Vagina (tissue), 2 donors: Measurements from ENCODE around the gene RIOK3. TPM values are rescaled to one million over a fixed set of nuclear protein-coding genes. Genes with fewer than 3 reads are reported as not detected.
"Not testable (repeated sequence)": the region's sequence is repeated elsewhere in the genome, so short reads cannot be mapped to it uniquely, and the experiment has no call there.

Experiments
- DNase-seq, 2 donors: peaks; one replicate each; pipeline ENCODE4 v3.0.0-alpha.2; 2017; ENCODE audit errors: extremely low spot score in 2 of 2
- H3K27ac ChIP-seq: fragments of 200-600 bp; sonication (generic); one replicate; pipeline ENCODE4 v1.5.1; 2019
- H3K27me3 ChIP-seq: fragments of 200-600 bp; sonication (generic); one replicate; pipeline ENCODE4 v1.5.1; 2019
- H3K36me3 ChIP-seq, 2 donors: fragments of 200-600 bp; sonication (generic); one replicate each; pipeline ENCODE4 v1.5.1; 2017 to 2019
- H3K4me1 ChIP-seq: fragments of 200-600 bp; sonication (generic); one replicate; pipeline ENCODE4 v1.5.1; 2019
- H3K4me3 ChIP-seq, 2 donors: fragments of 200-600 bp; sonication (generic); 1 replicate in 1 of 2; 2 replicates in 1 of 2; pipeline ENCODE4 v1.5.1; 2016 to 2019
- H3K9me3 ChIP-seq: fragments of 200-600 bp; sonication (generic); one replicate; pipeline ENCODE4 v1.5.1; 2019
- POLR2A ChIP-seq, 2 donors: fragments of 450-650 bp; IDR thresholded peaks; one replicate each; pipeline ENCODE4 v1.6.1; 2017; ENCODE audit warnings: antibody characterized with exemption in 2 of 2, mild to moderate bottlenecking in 2 of 2, moderate library complexity in 2 of 2
- POLR2AphosphoS5 ChIP-seq, 2 donors: sonication (generic); formaldehyde crosslinking; IDR thresholded peaks; one replicate each; pipeline ENCODE4 v1.9.0; 2017; ENCODE audit warnings: antibody characterized with exemption in 2 of 2, mild to moderate bottlenecking in 2 of 2, low read depth in 1 of 2; ENCODE audit not compliant: insufficient read depth in 1 of 2
- intact Hi-C: fragments of 100-400 bp; cut with DNase I; formaldehyde crosslinking; loops from one replicate; pipeline ENCODE4 v1.15.1; 2023
- total RNA-seq: library from RNA; depleted of rRNA; stranded (reverse); fragments of >200 nt; gene quantifications from one replicate; pipeline ENCODE4 v1.2.3, GENCODE V29; 2016
- TF ChIP-seq, protein P1 (sequence below), 3 experiments: fragments of 450-650 bp in 2 of 3; fragments of 200-600 bp in 1 of 3; sonication (generic) in 1 of 3; IDR thresholded peaks; one replicate each; pipeline ENCODE4 v1.5.1; 2017 to 2019; ENCODE audit warnings: antibody characterized with exemption in 3 of 3, mild to moderate bottlenecking in 2 of 3, moderate library complexity in 2 of 3

The RIOK3 gene
- total RNA-seq, 1 donor from 2014 or later, result 96.7 TPM

DNA sequence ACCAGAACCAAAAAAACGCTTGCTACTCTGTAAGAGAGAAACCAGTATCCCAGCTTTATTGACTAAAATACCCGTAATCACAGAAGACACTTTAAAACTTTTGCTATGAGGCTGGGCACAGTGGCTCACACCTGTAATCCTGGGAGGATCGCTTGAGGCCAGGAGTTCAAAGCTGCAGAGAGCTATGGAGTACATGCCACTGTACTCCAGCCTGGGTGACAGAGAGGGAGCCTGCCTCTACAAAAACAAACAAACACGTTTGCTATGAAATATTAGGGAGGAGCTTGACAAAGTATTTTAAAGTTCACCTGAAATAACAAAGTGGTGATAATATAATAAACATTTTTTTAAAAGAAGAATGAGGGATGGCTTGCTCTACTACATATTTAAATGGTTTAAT, 28.5 kb upstream of the RIOK3 start:
- Histone ChIP-seq H3K4me3 (no peak overlapping the region), H3K36me3 (no peaks in the 10 kb centered on the region), H3K9me3 (no peaks in the 10 kb centered on the region), H3K27me3 (no peaks in the 10 kb centered on the region), H3K4me1 (no peaks in the 10 kb centered on the region), H3K27ac (no peak overlapping the region)
- intact Hi-C loops, result no loop called here
- no peak for DNase-seq
- TF ChIP-seq POLR2AphosphoS5 (IDR thresholded peaks at IDR 0.05; ENCODE audit: insufficient read depth in 1 of 2, low read depth in 1 of 2), result no peak
- no peak for TF ChIP-seq POLR2A (IDR thresholded peaks at IDR 0.05)
- TF ChIP-seq, protein P1, sequence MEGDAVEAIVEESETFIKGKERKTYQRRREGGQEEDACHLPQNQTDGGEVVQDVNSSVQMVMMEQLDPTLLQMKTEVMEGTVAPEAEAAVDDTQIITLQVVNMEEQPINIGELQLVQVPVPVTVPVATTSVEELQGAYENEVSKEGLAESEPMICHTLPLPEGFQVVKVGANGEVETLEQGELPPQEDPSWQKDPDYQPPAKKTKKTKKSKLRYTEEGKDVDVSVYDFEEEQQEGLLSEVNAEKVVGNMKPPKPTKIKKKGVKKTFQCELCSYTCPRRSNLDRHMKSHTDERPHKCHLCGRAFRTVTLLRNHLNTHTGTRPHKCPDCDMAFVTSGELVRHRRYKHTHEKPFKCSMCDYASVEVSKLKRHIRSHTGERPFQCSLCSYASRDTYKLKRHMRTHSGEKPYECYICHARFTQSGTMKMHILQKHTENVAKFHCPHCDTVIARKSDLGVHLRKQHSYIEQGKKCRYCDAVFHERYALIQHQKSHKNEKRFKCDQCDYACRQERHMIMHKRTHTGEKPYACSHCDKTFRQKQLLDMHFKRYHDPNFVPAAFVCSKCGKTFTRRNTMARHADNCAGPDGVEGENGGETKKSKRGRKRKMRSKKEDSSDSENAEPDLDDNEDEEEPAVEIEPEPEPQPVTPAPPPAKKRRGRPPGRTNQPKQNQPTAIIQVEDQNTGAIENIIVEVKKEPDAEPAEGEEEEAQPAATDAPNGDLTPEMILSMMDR (IDR thresholded peaks at IDR 0.05), result no peak

DNA sequence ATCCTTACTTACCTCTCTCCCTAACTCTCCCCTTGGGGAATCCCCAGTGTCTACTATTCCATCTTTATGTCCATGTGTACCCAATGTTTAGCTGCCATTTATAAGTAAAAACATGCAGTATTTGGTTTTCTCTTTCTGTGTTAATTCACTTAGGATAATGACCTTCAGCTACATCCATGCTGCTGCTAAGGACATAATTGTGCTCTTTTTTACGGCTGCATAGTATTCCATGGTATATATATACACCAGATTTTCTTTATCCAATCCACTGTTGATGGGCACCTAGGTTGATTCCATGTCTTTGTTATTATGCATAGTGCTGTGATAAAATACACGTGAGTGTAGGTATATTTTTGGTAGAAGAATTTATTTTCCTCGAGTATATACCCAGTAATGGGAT, 24.3 kb upstream of the RIOK3 start:
- DNase-seq, result no peak
- H3K4me1 ChIP-seq, result no peaks in the 10 kb centered on the region
- H3K36me3 ChIP-seq, result no peaks in the 10 kb centered on the region
- TF ChIP-seq, protein P1 (IDR thresholded peaks at IDR 0.05), result no peak
- no peak for TF ChIP-seq POLR2A (IDR thresholded peaks at IDR 0.05)
- no peak for TF ChIP-seq POLR2AphosphoS5 (IDR thresholded peaks at IDR 0.05; ENCODE audit: insufficient read depth in 1 of 2, low read depth in 1 of 2)
- no peak overlapping the region for H3K27ac ChIP-seq
- no peaks in the 10 kb centered on the region for H3K27me3 ChIP-seq
- intact Hi-C loops, result no loop called here
- H3K4me3 ChIP-seq, result no peak overlapping the region
- H3K9me3 ChIP-seq, result no peaks in the 10 kb centered on the region

DNA sequence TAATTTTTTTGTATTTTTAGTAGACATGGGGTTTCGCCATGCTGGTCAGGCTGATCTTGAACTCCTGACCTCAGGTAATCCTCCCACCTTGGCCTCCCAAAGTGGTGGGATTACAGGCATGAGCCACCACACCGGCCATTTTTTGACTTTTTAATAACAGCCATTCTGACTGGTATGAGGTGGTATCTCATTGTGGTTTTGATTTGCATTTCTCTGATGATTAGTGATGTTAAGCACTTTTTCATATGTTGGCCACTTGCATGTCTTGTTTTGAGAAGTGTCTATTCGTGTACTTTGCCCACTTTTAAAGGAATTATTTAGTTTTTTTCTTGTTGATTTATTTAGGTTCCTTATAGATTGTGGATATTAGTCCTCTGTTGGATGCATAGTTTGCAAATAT, 23.5 kb upstream of the RIOK3 start:
- H3K4me1 ChIP-seq, intact Hi-C loops, H3K27me3 ChIP-seq: not testable (repeated sequence)

DNA sequence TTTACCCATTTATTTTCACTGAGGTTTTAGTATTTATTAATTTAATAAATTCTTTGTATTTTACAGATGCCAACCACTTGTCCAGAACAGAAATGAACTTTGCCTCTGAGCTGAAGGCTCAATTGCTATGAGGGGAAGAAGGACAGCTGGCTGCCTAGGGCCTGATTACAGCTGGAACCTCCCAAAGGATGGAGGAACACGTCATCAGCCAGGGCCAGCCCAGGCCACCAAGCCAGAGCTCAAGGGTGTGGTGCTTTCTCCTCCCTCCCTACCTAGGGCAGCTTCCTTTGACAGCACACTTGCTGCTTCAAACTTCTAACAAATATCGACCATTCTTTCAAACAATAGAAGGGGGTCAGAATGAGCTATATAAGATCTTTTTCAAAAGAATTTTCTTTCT, 19.7 kb upstream of the RIOK3 start:
- H3K36me3 ChIP-seq, result no peaks in the 10 kb centered on the region
- no peak overlapping the region for H3K4me3 ChIP-seq
- H3K9me3 ChIP-seq, result no peaks in the 10 kb centered on the region
- intact Hi-C loops, result no loop called here
- TF ChIP-seq POLR2AphosphoS5 (IDR thresholded peaks at IDR 0.05; ENCODE audit: insufficient read depth in 1 of 2, low read depth in 1 of 2) (no peak), POLR2A (IDR thresholded peaks at IDR 0.05) (no peak)
- TF ChIP-seq, protein P1 (IDR thresholded peaks at IDR 0.05), result no peak
- no peak overlapping the region for H3K27ac ChIP-seq
- no peaks in the 10 kb centered on the region for H3K27me3 ChIP-seq
- peaks cover 15% of the 10 kb centered on the region for H3K4me1 ChIP-seq
- no peak for DNase-seq

More for the DNA sequence above, 23.5 kb upstream of the RIOK3 start:
- not testable (repeated sequence) for H3K4me3 ChIP-seq, H3K9me3 ChIP-seq, H3K27ac ChIP-seq, DNase-seq, H3K36me3 ChIP-seq

DNA sequence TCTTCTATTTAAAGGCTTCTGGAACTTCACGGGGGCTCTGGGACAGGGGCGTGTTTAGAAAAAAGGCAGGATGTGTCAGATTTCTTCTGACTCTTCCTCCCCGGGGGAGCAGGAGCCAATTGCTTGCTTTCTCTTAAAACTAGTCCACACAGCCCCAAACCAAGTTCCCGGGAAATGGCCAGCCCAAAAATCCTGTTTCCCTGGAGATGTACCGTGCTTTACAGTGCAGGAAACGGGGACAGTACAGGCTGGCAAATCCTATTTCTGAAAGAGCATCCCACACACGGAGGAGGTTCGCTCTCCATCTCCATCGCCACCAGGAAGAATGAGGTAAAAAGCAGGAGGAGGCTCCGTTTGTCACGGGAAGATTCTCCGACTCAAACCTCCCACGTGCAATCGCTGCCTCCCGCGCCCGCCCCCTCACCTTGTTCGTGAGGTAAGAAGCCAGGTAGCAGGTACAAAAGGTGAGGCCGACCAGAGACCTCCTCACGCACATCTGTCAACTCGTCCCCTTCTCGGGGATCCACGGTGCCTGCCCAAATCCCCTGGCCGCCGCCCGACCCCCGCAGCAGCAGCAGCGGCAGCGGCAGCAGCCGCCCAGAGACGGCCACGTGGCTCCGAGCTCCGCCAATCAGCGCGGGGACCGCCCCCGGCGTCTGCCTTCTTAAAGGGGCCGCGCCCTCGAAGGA, 15.6 kb upstream of the RIOK3 start:
- no peak for DNase-seq
- peak in 1 of 2 donors; percentile 80 for TF ChIP-seq POLR2AphosphoS5 (IDR thresholded peaks at IDR 0.05; ENCODE audit: insufficient read depth in 1 of 2, low read depth in 1 of 2)
- TF ChIP-seq POLR2A (IDR thresholded peaks at IDR 0.05), result no peak
- peak overlapping the region; percentile 48 for H3K27ac ChIP-seq
- intact Hi-C loops, result no loop called here
- H3K36me3 ChIP-seq, result no peaks in the 10 kb centered on the region
- H3K4me1 ChIP-seq, result peaks cover 19% of the 10 kb centered on the region
- peak overlapping the region; percentile 62 to 75 for H3K4me3 ChIP-seq
- H3K27me3 ChIP-seq, result no peaks in the 10 kb centered on the region
- no peaks in the 10 kb centered on the region for H3K9me3 ChIP-seq

DNA sequence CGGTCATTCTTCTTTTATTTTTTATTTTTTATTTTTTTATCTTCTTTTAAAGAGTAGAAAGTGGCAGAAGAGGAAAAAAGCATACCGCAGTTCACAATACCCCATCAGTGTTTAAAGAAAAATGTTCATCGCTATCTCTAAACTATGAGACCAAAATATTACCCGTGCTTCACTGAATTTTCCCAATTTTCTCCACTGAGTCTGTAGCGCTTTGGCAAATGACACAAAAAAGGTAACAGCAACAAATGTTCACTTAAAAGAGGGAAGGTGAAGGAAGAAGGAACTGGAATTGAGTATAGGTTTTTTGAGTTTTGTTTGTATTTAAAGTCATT, 15.1 kb upstream of the RIOK3 start:
- no peak for DNase-seq
- peak overlapping the region; percentile 48 for H3K27ac ChIP-seq
- H3K36me3 ChIP-seq, result no peaks in the 10 kb centered on the region
- no peaks in the 10 kb centered on the region for H3K27me3 ChIP-seq
- H3K4me3 ChIP-seq, result peak overlapping the region; percentile 62 to 75
- intact Hi-C loops, result no loop called here
- H3K9me3 ChIP-seq, result no peaks in the 10 kb centered on the region
- TF ChIP-seq, protein P1 (IDR thresholded peaks at IDR 0.05), result no peak
- TF ChIP-seq POLR2AphosphoS5 (IDR thresholded peaks at IDR 0.05; ENCODE audit: insufficient read depth in 1 of 2, low read depth in 1 of 2), result peak in 1 of 2 donors; percentile 1
- H3K4me1 ChIP-seq, result peaks cover 19% of the 10 kb centered on the region
